HEK293 (cell line): ENCODE data around the gene KCNK4.

Experiments used
- TRIM28 ChIP-seq: IDR thresholded peaks from 2 replicates; pipeline ENCODE4 v1.6.1; 2011; ENCODE audit warnings: low read length, control low read depth, borderline replicate concordance
- ZBTB1 ChIP-seq: fragments of 450-650 bp; formaldehyde crosslinking; IDR thresholded peaks from 2 replicates; pipeline ENCODE4 v1.5.1; 2016; ENCODE audit warnings: missing biosample characterization, missing genetic modification characterization
- ZNF23 ChIP-seq: fragments of 450-650 bp; formaldehyde crosslinking; IDR thresholded peaks from 2 replicates; pipeline ENCODE4 v1.5.1; 2016; ENCODE audit warnings: missing biosample characterization, missing genetic modification characterization, borderline replicate concordance
- ZNF558 ChIP-seq: fragments of 450-650 bp; formaldehyde crosslinking; IDR thresholded peaks from 2 replicates; pipeline ENCODE4 v1.5.1; 2016; ENCODE audit warnings: missing biosample characterization, missing genetic modification characterization
- TF ChIP-seq, protein P1 (sequence below): fragments of 450-650 bp; formaldehyde crosslinking; IDR thresholded peaks from 2 replicates; pipeline ENCODE4 v1.5.1; 2016; ENCODE audit warnings: missing biosample characterization, missing genetic modification characterization
- TF ChIP-seq, protein P2 (sequence below): fragments of 450-650 bp; IDR thresholded peaks from 2 replicates; pipeline ENCODE4 v1.5.1; 2018; ENCODE audit warnings: missing biosample characterization, mild to moderate bottlenecking, missing genetic modification characterization

DNA sequence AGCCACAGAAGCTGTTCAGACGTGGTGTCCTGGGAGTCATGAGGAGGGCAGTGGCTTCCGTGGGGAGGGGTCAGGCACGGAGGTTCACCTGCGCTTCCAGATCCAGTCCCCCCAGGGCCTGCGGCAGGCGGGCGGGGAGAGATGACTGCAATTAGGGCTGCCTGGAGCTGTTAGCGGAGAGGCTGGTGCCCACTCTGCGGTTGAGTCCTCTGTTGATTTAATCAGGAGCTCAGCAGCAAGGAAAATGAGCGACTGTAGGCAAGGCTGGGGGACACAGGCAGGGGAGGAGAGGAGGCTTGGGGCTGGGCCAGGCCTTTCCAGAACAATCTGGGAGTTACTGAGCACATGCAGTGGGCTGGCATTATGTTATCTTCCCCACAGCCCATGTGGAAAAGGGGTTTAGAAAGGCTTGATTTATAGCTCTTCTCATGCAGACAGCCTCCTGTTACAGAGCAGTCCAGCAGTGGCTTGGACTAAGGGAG is 26.7 kb upstream of the KCNK4 start:
- no peak for TF ChIP-seq ZNF558
- TF ChIP-seq, protein P1, sequence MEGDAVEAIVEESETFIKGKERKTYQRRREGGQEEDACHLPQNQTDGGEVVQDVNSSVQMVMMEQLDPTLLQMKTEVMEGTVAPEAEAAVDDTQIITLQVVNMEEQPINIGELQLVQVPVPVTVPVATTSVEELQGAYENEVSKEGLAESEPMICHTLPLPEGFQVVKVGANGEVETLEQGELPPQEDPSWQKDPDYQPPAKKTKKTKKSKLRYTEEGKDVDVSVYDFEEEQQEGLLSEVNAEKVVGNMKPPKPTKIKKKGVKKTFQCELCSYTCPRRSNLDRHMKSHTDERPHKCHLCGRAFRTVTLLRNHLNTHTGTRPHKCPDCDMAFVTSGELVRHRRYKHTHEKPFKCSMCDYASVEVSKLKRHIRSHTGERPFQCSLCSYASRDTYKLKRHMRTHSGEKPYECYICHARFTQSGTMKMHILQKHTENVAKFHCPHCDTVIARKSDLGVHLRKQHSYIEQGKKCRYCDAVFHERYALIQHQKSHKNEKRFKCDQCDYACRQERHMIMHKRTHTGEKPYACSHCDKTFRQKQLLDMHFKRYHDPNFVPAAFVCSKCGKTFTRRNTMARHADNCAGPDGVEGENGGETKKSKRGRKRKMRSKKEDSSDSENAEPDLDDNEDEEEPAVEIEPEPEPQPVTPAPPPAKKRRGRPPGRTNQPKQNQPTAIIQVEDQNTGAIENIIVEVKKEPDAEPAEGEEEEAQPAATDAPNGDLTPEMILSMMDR: no peak
- TF ChIP-seq ZNF23 (tag by site-specific recombination): no peak
- TF ChIP-seq, protein P2, sequence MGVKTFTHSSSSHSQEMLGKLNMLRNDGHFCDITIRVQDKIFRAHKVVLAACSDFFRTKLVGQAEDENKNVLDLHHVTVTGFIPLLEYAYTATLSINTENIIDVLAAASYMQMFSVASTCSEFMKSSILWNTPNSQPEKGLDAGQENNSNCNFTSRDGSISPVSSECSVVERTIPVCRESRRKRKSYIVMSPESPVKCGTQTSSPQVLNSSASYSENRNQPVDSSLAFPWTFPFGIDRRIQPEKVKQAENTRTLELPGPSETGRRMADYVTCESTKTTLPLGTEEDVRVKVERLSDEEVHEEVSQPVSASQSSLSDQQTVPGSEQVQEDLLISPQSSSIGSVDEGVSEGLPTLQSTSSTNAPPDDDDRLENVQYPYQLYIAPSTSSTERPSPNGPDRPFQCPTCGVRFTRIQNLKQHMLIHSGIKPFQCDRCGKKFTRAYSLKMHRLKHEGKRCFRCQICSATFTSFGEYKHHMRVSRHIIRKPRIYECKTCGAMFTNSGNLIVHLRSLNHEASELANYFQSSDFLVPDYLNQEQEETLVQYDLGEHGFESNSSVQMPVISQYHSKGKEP (tag by site-specific recombination): no peak
- TF ChIP-seq TRIM28: no peak
- TF ChIP-seq ZBTB1 (tag by site-specific recombination): no peak
